ENCODE data around the gene GNAT3.

DNA sequence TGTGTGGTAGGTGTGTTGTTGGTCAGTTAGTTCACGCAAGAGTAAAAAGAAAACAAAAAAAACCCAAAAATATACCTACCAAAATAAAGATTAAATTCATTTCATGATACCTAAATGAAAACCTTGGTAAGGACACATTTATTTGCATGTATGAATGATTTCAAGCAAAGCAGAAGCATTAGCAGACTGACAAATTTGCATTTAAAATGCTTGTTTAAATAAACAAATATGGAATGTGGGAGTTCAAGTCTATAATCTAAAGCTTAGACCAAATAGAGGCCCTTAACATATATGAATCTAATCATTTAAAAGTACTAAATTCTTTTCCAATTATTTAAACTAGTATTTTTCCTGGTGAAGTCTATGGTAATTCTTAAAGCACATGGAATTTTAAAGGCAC is 35.8 kb downstream of the GNAT3 start:
- no peak for TF ChIP-seq POLR2A (IDR thresholded peaks at IDR 0.05)
- no peak for TF ChIP-seq EP300 (IDR thresholded peaks at IDR 0.05)
- TF ChIP-seq CTCF (IDR thresholded peaks at IDR 0.05): no peak
